Left lung (tissue), 10 donors: ENCODE results near the gene TMEM40. TPM values are rescaled to one million over a fixed set of nuclear protein-coding genes. Genes with fewer than 3 reads are reported as not detected.

ENCODE experiments used
- ATAC-seq: fragments of 200-7000 bp; cut with Tn5 transposase; one replicate; pipeline ENCODE4 v1.9.1; 2020; ENCODE audit warnings: moderate library complexity
- DNase-seq, 4 donors: peaks; one replicate each; pipeline ENCODE4 v3.0.0-alpha.2; 2013 to 2020
- H3K27ac ChIP-seq, 2 donors: fragments of 200-600 bp; sonication (generic) in 1 of 2; one replicate each; pipeline versions ENCODE4 v1.5.0 to v1.8.0; 2020 to 2021
- H3K27me3 ChIP-seq, 2 donors: fragments of 200-600 bp; sonication (generic) in 1 of 2; one replicate each; pipeline versions ENCODE4 v1.5.0 to v1.8.0; 2020 to 2021
- H3K36me3 ChIP-seq, 2 donors: fragments of 200-600 bp; sonication (generic) in 1 of 2; one replicate each; pipeline versions ENCODE4 v1.5.0 to v1.8.0; 2020 to 2021
- H3K4me1 ChIP-seq, 2 donors: fragments of 200-600 bp; one replicate each; pipeline ENCODE4 v1.8.0; 2021
- H3K4me3 ChIP-seq, 2 donors: fragments of 200-600 bp; sonication (generic) in 1 of 2; one replicate each; pipeline versions ENCODE4 v1.5.0 to v1.8.0; 2020 to 2021; ENCODE audit warnings: mild to moderate bottlenecking in 1 of 2
- H3K9me3 ChIP-seq, 2 donors: fragments of 200-600 bp; sonication (generic) in 1 of 2; one replicate each; pipeline versions ENCODE4 v1.5.0 to v1.8.0; 2020 to 2021
- intact Hi-C, 2 donors: fragments of 100-400 bp; cut with DNase I; formaldehyde crosslinking; loops; one replicate each; pipeline versions ENCODE4 v1.11.2 to v1.14.2; 2022
- polyA plus RNA-seq, 6 donors: library from polyadenylated mRNA; unstranded; fragments of 120-200 nt; gene quantifications; one replicate each; pipeline ENCODE4 v1.2.1, GENCODE V29; 2013; ENCODE audit not compliant: insufficient read length in 6 of 6
- total RNA-seq, 2 donors: library from RNA; stranded (reverse); fragmentation: NEBNext Ultra II Directional; extraction: Animal tissue kit (Norgen Biotek cat#: 25700); gene quantifications; one replicate each; pipeline ENCODE4 v1.2.1, GENCODE V29; 2021
- TF ChIP-seq, protein P1 (sequence below), 2 donors: fragments of 200-600 bp; sonication (generic) in 1 of 2; IDR thresholded peaks; one replicate each; pipeline versions ENCODE4 v1.5.0 to v1.8.0; 2021; ENCODE audit warnings: antibody characterized with exemption in 2 of 2
- donor health status: DM: no; HTN: yes; CAD: no.
- donor health status: DM: no; HTN: no; CAD: no.

The TMEM40 gene
- total and polyA plus RNA-seq, 8 donors = 1.1 to 2.4 (median 1.5) TPM; not detected in 1

- DNase-seq = no peak
- Histone ChIP-seq H3K4me1 (no peaks in the 10 kb centered on the region), H3K27me3 (no peaks in the 10 kb centered on the region), H3K9me3 (no peaks in the 10 kb centered on the region), H3K27ac (no peak overlapping the region), H3K36me3 (no peaks in the 10 kb centered on the region), H3K4me3 (no peak overlapping the region)
- TF ChIP-seq, protein P1, sequence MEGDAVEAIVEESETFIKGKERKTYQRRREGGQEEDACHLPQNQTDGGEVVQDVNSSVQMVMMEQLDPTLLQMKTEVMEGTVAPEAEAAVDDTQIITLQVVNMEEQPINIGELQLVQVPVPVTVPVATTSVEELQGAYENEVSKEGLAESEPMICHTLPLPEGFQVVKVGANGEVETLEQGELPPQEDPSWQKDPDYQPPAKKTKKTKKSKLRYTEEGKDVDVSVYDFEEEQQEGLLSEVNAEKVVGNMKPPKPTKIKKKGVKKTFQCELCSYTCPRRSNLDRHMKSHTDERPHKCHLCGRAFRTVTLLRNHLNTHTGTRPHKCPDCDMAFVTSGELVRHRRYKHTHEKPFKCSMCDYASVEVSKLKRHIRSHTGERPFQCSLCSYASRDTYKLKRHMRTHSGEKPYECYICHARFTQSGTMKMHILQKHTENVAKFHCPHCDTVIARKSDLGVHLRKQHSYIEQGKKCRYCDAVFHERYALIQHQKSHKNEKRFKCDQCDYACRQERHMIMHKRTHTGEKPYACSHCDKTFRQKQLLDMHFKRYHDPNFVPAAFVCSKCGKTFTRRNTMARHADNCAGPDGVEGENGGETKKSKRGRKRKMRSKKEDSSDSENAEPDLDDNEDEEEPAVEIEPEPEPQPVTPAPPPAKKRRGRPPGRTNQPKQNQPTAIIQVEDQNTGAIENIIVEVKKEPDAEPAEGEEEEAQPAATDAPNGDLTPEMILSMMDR (IDR thresholded peaks at IDR 0.05) = no peak
- ATAC-seq = no peak
- intact Hi-C loops = no loop called here
Observed at GRCh38 chr3:12803371-12803770, 44.3 kb upstream of the TMEM40 start.

DNA sequence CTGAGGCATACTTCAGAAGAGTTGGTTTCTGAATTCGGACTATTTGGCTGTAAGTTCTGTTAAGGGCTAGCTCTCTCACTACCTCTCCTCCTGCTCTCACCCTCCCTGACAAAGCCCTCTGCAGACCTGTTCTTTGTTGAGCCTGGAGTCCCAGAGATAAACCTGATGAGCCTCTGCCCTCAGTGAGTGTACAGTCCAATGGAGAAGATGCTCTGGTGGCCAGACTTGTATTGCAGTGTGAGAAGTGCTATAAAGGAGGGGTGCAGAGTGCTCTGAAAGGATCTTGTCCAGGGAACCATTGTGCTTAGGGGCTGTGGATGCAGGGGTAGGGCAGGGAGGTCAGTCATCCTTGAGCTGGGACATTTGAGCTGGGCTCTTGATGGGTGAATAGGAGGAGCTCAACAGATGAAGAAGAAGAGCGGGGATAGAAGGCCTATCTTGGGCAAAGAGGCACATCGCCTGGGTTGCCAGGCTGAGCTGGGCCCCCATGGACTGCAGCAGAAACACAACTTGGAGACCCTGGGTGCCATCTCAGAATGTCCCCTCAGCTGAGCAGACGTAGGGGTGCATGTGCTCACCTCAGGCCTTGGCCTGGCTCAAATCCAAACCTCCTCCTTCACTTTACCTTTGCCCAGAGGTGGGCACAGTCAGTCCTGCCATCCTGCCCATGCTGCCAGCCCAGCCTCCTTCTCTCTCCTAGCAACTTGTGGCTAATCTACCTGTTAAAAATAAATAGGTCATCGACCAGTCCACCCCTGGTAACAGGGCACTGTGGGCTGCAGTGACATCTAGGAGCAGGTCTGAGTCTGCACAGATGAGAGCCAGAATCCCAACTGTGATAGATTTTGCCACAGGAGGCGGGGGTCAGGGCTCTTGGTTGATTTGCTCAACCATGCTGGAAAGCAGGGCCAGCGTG is 40.7 kb upstream of the TMEM40 start:
- no peak for ATAC-seq
- intact Hi-C loops = no loop called here
- H3K27ac ChIP-seq = no peak overlapping the region

DNA sequence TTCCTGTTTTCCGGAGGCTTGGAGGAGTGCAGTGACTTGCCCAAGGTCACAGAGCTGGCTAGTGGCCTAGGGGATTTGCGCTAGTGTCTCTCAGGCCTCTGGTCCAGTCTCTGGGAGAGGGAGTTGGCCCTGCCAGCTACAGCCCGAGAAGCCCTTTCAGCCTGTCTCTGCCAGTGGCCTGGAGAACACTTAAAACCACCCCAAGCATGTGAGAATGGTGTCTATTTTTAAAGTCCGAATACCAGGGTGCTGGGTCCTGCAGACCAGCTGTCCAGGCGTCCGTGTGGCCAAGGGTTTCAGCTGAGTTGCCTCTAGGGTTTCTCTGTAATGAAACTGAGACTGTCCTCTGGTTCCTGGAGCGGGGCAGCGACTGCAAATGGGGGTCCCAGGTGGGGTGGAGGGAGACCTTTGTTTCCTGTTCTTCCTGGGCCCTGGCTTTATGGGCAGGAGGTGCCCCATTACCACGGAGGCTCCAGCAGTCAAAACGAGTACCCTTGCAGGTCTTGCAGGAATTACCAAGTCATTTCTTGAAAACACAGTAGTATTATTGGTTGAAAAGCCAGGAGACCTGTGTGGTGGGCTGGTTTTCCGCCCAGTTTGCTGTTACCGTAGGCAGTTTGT is 39.6 kb upstream of the TMEM40 start:
- DNase-seq = no peak
- H3K27ac ChIP-seq = no peak overlapping the region
- intact Hi-C loops = no loop called here
- H3K36me3 ChIP-seq = no peaks in the 10 kb centered on the region
- no peaks in the 10 kb centered on the region for H3K9me3 ChIP-seq
- H3K4me1 ChIP-seq = peaks cover 0 to 4% of the 10 kb centered on the region in 2 donors
- ATAC-seq = no peak
- TF ChIP-seq, protein P1 (IDR thresholded peaks at IDR 0.05) = no peak
- H3K27me3 ChIP-seq = peaks cover 0 to 28% of the 10 kb centered on the region in 2 donors
- H3K4me3 ChIP-seq = no peak overlapping the region

More for the DNA sequence above, 40.7 kb upstream of the TMEM40 start:
- no peaks in the 10 kb centered on the region for H3K9me3 ChIP-seq
- peaks cover 0 to 28% of the 10 kb centered on the region in 2 donors for H3K27me3 ChIP-seq
- TF ChIP-seq, protein P1 (IDR thresholded peaks at IDR 0.05) = no peak
- no peak for DNase-seq
- H3K36me3 ChIP-seq = no peaks in the 10 kb centered on the region
- H3K4me1 ChIP-seq = peaks cover 0 to 4% of the 10 kb centered on the region in 2 donors
- no peak overlapping the region for H3K4me3 ChIP-seq

DNA sequence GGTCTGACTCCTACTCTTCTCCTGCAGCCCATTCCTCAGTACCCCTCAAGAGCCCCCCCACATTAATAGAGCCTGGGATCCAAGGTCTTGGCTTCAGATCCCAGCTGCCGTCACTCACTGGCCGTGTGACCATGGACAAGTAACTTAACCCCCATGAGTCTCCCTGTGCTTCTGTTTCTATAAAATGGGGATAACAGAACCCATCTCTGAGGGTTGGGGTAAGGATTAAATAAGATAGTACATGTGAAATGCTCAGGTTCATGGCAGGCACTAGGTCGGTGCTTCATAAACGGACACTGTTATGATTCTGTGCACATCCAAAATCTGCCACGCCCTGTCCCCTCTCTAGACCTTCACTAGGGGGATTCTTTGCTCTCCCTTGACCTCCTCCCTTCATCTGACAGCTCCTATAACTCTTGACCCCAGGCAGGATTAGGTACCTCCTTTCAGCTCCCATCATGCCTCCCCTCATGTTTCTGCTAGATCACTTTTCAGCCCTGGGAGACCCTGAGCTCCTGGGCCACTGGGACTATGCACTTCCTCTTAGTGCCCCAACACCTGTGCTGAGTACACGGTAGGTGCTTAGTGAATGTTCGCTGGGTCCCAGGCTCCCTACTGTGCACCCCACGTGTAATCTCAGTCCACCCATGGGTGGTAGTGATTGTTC is 39.0 kb upstream of the TMEM40 start:
- no peak overlapping the region for H3K27ac ChIP-seq
- intact Hi-C loops = no loop called here
- no peaks in the 10 kb centered on the region for H3K36me3 ChIP-seq
- peaks cover 0 to 4% of the 10 kb centered on the region in 2 donors for H3K4me1 ChIP-seq
- H3K4me3 ChIP-seq = no peak overlapping the region
- TF ChIP-seq, protein P1 (IDR thresholded peaks at IDR 0.05) = no peak
- H3K9me3 ChIP-seq = no peaks in the 10 kb centered on the region
- DNase-seq (no peak), ATAC-seq (no peak)
- H3K27me3 ChIP-seq = peaks cover 0 to 28% of the 10 kb centered on the region in 2 donors
